HG02938 (cell line): ENCODE results near the gene NUDCD3.
"Not testable (repeated sequence)": the region's sequence is repeated elsewhere in the genome, so short reads cannot be mapped to it uniquely, and the experiment has no call there.

Experiments
- ATAC-seq: cut with Tn5 transposase; IDR thresholded peaks from one replicate; pipeline ENCODE4 v1.9.1; 2021; ENCODE audit warnings: mild to moderate bottlenecking, moderate library complexity; ENCODE audit not compliant: unreplicated experiment

NUDCD3 gene

DNA sequence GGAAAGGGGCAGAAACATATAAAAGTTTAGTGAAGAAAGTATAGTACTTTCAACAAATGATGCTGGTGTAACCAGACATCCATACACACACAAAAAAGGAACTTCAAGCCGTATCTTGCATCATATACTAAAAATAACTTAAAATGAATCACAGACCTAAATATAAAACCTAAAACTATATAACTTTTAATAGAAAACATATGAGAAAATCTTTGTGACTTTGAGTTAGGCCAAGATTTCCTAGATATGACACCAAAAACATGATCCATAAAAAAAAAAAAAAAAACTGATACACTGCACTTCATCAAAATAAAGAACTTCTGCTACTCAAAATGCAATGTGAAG is 40.9 kb downstream of the NUDCD3 start:
- no peak for ATAC-seq

- ATAC-seq, result no peak
Measured at GRCh38 chr7:44448922-44449583, 41.4 kb downstream of the NUDCD3 start.

DNA sequence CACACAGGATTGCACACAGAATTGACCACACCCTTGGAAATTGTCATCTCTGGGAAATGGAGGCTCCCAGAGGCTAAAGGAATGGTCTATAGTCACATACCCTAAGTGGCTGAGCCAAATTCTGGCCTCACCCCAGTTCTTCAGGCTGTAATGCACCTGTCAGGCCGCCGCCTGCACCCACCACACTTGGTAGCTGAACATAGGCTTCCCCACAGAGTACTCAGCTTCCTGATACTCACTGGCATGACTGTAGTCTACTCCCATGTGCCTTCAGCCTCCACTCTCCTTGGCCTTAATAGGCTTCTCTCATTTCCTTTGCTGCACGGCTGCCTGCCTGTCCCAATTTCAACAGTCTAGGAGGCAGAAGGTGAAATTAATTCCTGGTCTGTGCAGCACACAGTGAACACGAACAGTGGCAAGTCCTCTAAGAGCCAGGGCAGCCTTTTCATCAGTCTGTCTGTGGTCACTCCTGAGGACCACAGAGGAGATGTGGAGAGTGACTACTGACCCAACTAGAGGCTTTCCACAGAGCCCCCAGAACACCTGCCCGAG is 42.5 kb downstream of the NUDCD3 start:
- ATAC-seq, result no peak

DNA sequence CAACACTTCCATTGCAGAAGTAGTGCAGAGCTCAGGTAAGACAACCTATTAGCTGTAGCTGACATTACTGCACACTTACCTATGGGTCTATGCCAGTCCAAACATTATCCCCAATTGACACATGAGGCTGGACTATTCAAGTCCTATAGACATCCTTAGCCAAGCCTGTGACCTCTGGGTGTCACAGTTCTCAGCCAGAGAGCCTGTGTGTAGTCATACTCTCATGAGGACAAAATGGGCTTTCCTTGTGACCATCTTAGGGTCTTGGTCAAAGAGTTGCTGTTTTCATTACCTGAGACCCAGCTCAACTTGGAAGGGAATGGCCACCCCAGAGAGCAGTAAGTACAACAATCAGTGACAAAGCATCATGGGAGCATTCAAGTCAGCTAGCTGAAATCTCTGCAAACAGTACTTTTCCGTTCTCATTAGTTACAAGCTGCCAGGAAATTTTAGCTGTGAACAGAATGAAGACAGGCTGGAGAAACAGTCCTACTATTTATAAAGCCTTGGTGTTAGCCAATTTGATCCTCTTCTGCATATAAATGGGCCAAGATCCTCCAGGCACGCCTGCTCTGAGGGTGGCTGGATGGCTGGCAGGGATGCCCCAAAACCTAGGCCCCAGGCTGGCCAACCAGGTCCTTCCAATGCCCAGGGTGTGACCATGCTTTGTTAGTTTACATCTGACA is 44.3 kb downstream of the NUDCD3 start:
- no peak for ATAC-seq

- no peak for ATAC-seq
Measured at GRCh38 chr7:44441079-44441478, 49.4 kb downstream of the NUDCD3 start.

DNA sequence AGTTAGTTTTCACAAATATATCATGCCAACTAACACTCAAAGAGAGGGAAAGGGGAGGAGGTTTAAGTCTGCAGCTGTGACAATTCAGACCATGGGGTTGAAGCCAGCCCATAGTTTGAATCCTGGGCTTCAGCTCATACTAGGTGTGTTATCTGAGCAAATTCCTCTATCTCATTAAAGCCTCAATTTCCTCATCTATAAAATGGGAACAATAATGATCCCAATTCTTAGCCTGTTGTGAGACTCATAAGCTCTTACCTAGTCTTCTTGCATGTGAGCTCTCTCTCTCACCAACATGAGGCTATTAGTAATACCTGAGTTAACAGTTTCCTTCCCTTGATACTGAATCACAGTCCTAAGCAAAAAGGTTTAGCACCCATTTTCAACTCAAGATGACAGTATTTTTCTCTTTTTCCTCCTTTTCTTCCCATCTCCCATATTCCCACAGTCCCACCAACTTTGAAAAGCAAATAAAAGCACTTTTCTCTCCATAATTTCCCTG is 49.8 kb downstream of the NUDCD3 start:
- ATAC-seq, result no peak

- ATAC-seq, result no peak
Measured at GRCh38 chr7:44439926-44440325, 50.5 kb downstream of the NUDCD3 start.

DNA sequence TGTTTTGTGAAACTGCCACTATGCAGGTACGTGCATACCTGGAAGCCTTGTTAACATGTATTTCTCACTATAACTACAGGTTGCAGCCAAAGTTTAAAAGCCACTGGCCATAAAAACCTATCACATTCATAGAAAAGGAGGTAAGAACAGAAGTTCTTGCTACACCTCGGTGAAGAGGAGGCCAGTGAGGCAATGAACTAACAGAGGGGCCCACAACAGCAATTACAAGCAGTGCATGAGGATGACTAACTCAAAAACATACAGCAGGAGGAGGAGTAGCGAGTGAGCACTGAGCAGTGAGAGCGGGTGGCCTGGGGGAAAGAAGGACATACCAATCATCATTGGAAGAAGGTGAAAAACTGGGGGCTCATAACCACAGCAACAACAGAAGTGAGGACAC is 51.6 kb downstream of the NUDCD3 start:
- no peak for ATAC-seq

DNA sequence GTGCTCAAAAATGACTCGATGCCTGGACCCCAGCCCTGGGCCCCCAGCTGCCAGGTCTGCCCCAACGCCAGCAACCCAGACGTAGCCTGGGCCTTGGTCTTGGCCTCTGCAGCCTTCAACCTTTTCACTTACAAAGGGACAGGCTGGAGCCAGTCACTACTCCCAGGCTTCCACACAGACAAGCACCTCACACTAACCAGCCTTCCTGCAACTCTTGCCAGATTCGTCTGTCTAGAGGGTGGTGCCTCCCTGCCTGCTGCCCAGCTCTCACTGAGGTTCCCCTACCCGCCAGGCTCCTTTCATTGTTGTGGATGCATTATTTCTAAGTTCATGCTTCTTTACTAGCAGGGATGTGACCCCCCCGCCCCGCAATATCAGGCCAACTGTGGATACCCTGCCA is 56.3 kb downstream of the NUDCD3 start:
- ATAC-seq, result no peak

DNA sequence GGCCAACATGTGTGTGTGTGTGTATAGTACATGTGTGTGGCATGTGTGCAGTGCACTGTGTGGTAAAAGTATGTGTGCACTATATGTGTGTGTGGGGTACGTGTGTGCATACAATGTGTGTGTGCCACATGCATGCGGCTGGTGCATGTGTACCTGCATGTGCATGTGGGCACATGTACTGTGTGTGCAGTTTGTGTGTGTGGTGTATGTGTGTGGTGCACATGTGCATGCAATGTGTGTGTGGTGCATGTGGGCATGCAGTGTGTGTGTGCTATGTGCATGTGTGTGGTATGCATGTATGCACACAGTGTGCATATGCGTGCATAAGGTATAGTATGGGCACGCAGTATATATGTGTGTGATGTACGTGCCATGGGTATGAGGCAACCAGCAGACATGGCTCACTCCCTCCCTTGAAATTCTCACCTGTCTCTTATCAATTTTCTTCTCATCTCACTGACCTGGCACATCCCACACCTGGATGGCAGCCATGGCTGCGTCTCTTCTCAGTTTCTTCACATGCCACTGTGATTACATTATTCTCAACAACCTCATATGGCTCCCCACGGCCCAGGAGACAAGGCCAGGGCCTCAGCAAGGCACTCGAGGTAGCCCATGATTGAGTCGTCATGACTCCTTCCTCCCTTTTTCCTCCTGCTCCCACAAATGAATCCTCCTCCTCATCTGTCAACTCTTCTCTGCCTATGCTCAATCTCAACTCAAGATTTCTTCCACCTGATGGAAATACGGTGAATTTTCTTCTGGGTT is 57.0 kb downstream of the NUDCD3 start:
- no peak for ATAC-seq

DNA sequence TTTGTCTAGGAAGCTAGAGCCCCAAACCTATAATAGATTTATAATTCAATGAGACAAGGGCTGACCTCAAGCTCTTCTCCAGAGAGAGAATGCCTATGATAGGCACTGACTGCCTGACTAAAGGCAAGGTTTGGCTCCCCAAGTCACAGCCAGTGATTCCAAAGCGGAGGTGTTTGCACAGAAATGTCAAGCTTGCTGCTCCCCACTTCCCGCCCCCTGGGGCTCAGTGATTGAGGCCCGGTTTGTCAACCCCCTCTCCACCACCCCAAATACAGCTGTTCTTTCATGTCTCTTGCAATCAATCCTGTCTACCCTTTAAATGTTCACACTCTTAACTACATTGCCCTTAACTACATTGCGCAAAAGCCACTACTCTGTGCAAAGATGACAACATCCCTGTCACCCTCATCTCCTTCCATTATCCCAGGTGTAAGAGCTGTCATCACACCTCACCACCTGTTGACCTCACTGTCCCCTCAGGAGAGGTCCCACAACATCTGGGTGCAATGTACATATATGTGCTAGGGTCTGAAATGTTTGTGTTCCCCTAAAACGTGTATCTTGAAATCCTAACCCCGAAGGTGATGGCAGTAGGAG is 58.0 kb downstream of the NUDCD3 start:
- ATAC-seq, result no peak

- no peak for ATAC-seq
Measured at GRCh38 chr7:44431091-44431608, 59.3 kb downstream of the NUDCD3 start.

DNA sequence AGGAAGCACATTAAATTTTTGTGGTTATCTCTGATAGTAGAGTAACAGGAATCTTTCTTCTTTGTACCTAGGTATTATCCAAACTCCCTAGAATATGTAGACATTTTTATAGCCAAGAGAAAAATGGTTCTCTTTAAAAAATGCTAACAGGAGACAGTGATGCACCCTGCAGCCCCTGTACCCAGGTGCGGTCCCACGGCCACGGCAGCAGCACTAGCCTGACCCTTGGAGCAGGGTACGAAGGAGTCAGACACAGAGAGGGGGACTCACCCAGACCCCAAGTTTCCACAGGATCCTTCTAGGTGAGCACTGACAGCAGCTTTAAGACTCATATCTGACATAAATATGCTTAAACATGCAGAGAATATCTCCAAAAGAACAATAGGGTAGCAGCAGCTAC is 60.4 kb downstream of the NUDCD3 start:
- ATAC-seq, result no peak

GRCh38 chr7:44424762-44425161 is 65.7 kb downstream of the NUDCD3 start:
- ATAC-seq, result not testable (repeated sequence)

DNA sequence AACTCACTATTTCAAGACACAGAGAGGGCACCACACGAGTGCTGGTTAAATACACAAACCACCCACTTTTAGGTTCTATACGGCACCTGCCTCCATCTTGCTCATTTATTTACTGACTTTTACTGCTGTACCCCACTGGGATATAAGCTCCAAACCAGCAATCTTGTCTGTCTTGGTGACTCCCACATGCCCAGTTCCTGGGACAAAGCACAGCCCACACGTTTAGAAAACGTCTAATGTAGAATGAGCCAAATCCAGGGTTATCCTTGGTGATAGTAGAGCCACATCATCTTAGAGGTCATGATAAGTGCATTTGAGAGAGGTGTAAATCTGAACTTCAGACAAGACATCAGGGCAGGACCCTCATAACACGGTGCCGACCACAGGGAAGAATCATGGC is 73.5 kb downstream of the NUDCD3 start:
- ATAC-seq, result no peak

DNA sequence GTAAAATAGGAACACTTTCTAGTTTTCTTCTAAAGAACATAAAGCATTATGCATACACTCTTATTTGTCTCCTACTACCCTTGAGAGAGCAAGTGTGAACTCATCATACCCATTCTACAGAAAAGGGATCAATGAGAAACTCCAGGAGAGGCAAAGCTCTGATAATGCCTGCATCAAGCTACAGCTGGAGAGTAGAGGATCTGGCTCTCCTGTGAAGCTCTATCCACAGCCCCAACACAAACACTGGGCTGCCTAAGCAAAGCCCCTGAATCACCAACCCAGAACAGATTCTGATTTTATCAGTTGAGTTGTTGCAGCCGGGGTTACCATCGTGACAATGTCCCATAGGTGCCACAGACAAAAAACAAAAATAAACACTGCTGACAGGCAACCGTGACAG is 74.9 kb downstream of the NUDCD3 start:
- ATAC-seq, result no peak

DNA sequence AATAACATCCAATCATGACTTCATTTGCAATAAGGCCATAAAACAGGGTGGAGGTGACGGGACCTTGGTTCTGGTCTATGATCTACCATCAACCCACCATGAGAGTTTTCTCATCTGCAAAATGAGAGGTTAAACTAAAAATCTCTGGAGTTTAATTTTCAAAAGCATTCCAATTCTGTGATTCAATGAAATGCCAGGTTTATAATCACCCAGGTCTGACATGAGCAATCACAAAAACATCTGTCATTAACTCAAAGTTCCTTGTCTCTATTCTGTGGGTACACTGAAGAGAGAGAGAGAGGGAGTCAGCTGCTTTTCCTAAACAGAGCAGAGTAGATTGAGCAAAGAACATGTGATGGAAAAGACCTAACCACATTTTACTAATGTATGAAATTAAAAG is 75.4 kb downstream of the NUDCD3 start:
- no peak for ATAC-seq

DNA sequence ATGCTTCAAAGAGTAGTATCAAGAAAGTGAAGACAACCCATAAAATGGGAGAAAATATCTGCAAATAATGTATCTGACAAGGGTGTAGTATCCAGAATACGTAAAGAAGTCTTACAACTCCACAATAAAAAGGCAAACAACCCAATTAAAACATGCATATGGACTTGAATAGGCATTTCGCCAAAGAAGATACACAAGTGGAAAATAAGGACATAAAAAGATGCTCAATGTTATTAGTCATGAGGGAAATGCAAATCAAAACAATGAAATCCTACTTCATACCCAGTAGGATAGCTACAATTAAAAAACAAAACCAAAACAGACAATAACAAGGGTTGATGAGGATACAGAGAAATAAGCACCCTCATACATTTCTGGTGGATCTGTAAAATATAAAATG is 79.2 kb downstream of the NUDCD3 start:
- ATAC-seq, result no peak

- ATAC-seq, result no peak
Measured at GRCh38 chr7:44408596-44408995, 81.9 kb downstream of the NUDCD3 start.

DNA sequence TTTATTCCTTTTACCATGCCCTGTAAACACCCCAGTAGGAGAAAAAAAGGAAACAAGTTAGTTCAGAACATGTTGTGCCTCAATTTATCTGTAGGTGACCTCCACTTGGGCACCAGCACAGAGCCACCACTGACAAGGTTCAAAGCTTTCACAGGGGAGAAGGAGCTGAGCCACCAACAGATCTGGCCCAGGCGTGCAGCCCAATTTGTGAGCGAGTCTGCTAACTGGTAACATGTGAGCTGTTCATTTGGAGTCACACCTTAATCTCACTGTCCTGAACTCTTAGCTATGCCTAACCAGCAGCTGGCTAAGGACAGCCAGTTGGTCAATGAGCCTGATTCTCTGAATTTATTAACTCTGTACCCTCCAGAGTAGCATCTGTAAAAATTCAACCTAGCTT is 86.7 kb downstream of the NUDCD3 start:
- no peak for ATAC-seq

- no peak for ATAC-seq
Measured at GRCh38 chr7:44403176-44403759, 87.2 kb downstream of the NUDCD3 start.
